ENCODE data around the gene SLC7A9. TPM values are rescaled to one million over a fixed set of nuclear protein-coding genes. Genes with fewer than 3 reads are reported as not detected.
"Not testable (repeated sequence)": the region's sequence is repeated elsewhere in the genome, so short reads cannot be mapped to it uniquely, and the experiment has no call there.

SLC7A9 gene
- total RNA-seq, 2 experiments from 2014 or later, result not detected

DNA sequence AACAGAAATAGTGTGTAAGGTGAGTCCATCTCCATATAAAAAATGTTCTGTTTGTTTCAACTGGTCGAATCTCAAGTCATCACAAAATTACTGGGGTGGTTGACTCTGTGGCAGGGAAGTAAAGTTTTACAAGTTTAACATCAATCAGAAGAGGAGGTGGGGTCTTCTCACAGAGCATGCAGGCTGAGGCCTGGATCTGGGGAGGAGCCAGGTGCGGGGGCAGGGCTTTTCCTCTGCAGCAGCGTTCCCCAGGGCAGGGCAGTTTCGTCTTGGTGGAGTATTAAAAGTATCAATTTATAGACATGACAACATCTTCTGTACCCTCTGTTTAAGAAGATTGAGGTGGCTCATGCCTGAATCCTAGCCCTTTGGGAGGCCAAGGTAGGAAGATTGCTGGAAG, 68.8 kb downstream of the SLC7A9 start:
- Mint-ChIP-seq H3K27me3 (ENCODE audit: low read depth) (no peaks in the 10 kb centered on the region), H3K36me3 (ENCODE audit: low read depth) (no peaks in the 10 kb centered on the region), H3K4me3 (no peak overlapping the region), H3K9me3 (no peaks in the 10 kb centered on the region), H3K4me1 (ENCODE audit: low read depth) (peaks cover 25% of the 10 kb centered on the region), H3K27ac (no peak overlapping the region)
- DNase-seq, result no peak
- CTCF ChIA-PET, result interaction anchor here (1.2 kb wide), 1 partner anchor 9 kb away, joined by 3 read pairs; no protein-coding TSS in a partner anchor
- intact Hi-C loops (cut with micrococcal nuclease), result no loop called here

GRCh38 chr19:32800191-32800590, 69.4 kb downstream of the SLC7A9 start:
- Mint-ChIP-seq H3K27ac (no peak overlapping the region), H3K27me3 (ENCODE audit: low read depth) (no peaks in the 10 kb centered on the region), H3K36me3 (ENCODE audit: low read depth) (no peaks in the 10 kb centered on the region), H3K9me3 (no peaks in the 10 kb centered on the region), H3K4me3 (no peak overlapping the region), H3K4me1 (ENCODE audit: low read depth) (peaks cover 30% of the 10 kb centered on the region)
- CTCF ChIA-PET, result interaction anchor here (1.2 kb wide), 1 partner anchor 9 kb away, joined by 3 read pairs; no protein-coding TSS in a partner anchor
- intact Hi-C loops (cut with micrococcal nuclease), result no loop called here
- no peak for DNase-seq

GRCh38 chr19:32798201-32798600, 71.4 kb downstream of the SLC7A9 start:
- DNase-seq, result no peak
- H3K27me3 Mint-ChIP-seq (ENCODE audit: low read depth), result no peaks in the 10 kb centered on the region
- H3K4me3 Mint-ChIP-seq, result no peak overlapping the region
- CTCF ChIA-PET, result no interaction called here
- no peaks in the 10 kb centered on the region for H3K36me3 Mint-ChIP-seq (ENCODE audit: low read depth)
- no peaks in the 10 kb centered on the region for H3K9me3 Mint-ChIP-seq
- intact Hi-C loops (cut with micrococcal nuclease), result loop anchor here (10.0 kb wide), 1 partner anchor 203 kb away; no protein-coding TSS in a partner anchor
- H3K27ac Mint-ChIP-seq, result no peak overlapping the region
- peaks cover 44% of the 10 kb centered on the region for H3K4me1 Mint-ChIP-seq (ENCODE audit: low read depth)

DNA sequence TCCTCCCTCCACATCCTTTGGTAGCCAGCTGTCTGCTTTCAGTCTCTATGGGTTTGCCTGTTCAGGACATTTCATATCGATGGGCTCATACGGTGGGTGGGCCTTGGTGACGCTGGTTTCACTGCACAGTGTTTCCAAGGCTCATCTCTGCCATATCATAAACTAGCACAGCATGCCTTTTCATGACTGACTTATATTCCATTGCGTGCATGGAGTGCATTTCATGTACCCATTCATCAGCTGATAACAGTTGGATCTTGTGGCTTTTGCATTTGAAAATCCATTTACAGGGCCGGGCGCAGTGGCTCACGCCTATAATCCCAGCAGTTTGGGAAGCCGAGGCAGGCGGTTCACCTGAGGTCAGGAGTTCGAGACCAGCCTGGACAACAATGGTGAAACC, 80.1 kb downstream of the SLC7A9 start:
- no peak overlapping the region for H3K27ac Mint-ChIP-seq
- H3K27me3 Mint-ChIP-seq (ENCODE audit: low read depth), result peaks cover 2% of the 10 kb centered on the region
- no peak for DNase-seq
- no peaks in the 10 kb centered on the region for H3K36me3 Mint-ChIP-seq (ENCODE audit: low read depth)
- peaks cover 22% of the 10 kb centered on the region for H3K4me1 Mint-ChIP-seq (ENCODE audit: low read depth)
- intact Hi-C loops (cut with micrococcal nuclease), result no loop called here
- H3K4me3 Mint-ChIP-seq, result no peak overlapping the region
- peaks cover 7% of the 10 kb centered on the region for H3K9me3 Mint-ChIP-seq
- CTCF ChIA-PET, result no interaction called here

GRCh38 chr19:32787895-32788294, 81.7 kb downstream of the SLC7A9 start:
- Mint-ChIP-seq H3K9me3 (peaks cover 10% of the 10 kb centered on the region), H3K4me1 (ENCODE audit: low read depth) (peaks cover 14% of the 10 kb centered on the region)
- CTCF ChIA-PET, result interaction anchor here (0.6 to 0.7 kb wide), 2 partner anchors 25 to 667 kb away, joined by 3 to 5 read pairs; no protein-coding TSS in a partner anchor
- intact Hi-C loops (cut with micrococcal nuclease); H3K36me3 Mint-ChIP-seq (ENCODE audit: low read depth); DNase-seq; H3K4me3 Mint-ChIP-seq; H3K27me3 Mint-ChIP-seq (ENCODE audit: low read depth); H3K27ac Mint-ChIP-seq: not testable (repeated sequence)

DNA sequence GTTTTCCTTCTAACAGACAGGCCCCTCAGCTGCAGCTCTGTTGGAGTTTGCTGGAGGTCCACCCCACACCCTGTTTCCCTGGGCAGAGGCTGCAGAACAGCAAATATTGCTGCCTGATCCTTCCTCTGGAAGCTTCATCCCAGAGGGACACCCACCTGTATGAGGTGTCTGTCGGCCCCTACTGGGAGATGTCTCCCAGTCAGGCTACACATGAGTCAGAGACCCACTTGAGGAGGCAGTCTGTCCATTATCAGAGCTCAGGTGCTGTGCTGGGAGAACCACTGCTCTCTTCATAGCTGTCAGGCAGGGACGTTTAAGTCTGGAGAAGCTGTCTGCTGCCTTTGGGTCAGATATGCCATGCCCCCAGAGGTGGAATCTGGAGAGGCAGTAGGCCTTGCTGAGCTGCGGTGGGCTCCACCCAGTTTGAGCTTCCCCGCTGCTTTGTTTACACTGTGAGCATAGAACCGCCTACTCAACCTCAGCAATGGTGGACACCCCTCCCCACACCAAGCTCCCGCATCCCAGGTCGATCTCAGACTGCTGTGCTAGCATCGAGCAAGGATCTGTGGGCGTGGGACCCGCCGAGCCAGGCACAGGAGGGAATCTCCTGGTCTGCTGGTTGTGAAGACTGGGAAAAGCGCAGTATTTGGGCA, 82.3 kb downstream of the SLC7A9 start:
- CTCF ChIA-PET, result interaction anchor here (0.6 to 0.7 kb wide), 4 partner anchors 10 to 668 kb away, joined by 3 to 5 read pairs (median 3); no protein-coding TSS in a partner anchor
- Mint-ChIP-seq H3K9me3 (peaks cover 13% of the 10 kb centered on the region), H3K4me1 (ENCODE audit: low read depth) (peaks cover 14% of the 10 kb centered on the region)
- H3K27me3 Mint-ChIP-seq (ENCODE audit: low read depth); DNase-seq; H3K36me3 Mint-ChIP-seq (ENCODE audit: low read depth); intact Hi-C loops (cut with micrococcal nuclease); H3K4me3 Mint-ChIP-seq; H3K27ac Mint-ChIP-seq: not testable (repeated sequence)

- H3K27ac Mint-ChIP-seq; H3K4me1 Mint-ChIP-seq (ENCODE audit: low read depth); DNase-seq; H3K4me3 Mint-ChIP-seq; intact Hi-C loops (cut with micrococcal nuclease); CTCF ChIA-PET; H3K27me3 Mint-ChIP-seq (ENCODE audit: low read depth); H3K36me3 Mint-ChIP-seq (ENCODE audit: low read depth): not testable (repeated sequence)
- peaks cover 24% of the 10 kb centered on the region for H3K9me3 Mint-ChIP-seq
Measured at GRCh38 chr19:32782089-32782488, 87.5 kb downstream of the SLC7A9 start.

- Mint-ChIP-seq H3K27me3 (ENCODE audit: low read depth) (peaks cover 2% of the 10 kb centered on the region), H3K9me3 (peaks cover 22% of the 10 kb centered on the region), H3K4me3 (no peak overlapping the region), H3K27ac (no peak overlapping the region), H3K36me3 (ENCODE audit: low read depth) (peaks cover 3% of the 10 kb centered on the region), H3K4me1 (ENCODE audit: low read depth) (peaks cover 3% of the 10 kb centered on the region)
- DNase-seq, result no peak
- intact Hi-C loops (cut with micrococcal nuclease), result no loop called here
- CTCF ChIA-PET, result no interaction called here
Measured at GRCh38 chr19:32781280-32781679, 88.3 kb downstream of the SLC7A9 start.

Other genes starting within 250 kb of the SLC7A9 start
- 10 to 100 TPM; 28.8 to 29.7 TPM for gene ANKRD27, start 194.6 kb downstream of the SLC7A9 start, total RNA-seq
- gene RGS9BP, start 193.9 kb downstream of the SLC7A9 start, total RNA-seq, result under 1 TPM; 0.10 to 0.12 TPM
- 10 to 100 TPM; 11.9 to 13.6 TPM for gene NUDT19, start 177.9 kb downstream of the SLC7A9 start, total RNA-seq
- under 1 TPM; 0.21 to 0.25 TPM for gene TDRD12, start 150.0 kb downstream of the SLC7A9 start, total RNA-seq
- gene CEP89, start 102.2 kb upstream of the SLC7A9 start, total RNA-seq, result 10 to 100 TPM; 14.6 to 15.5 TPM
- 10 to 100 TPM in 1 of 2 experiments, 1 to 10 TPM in 1; 9.6 to 10.5 TPM for gene FAAP24, start 102.5 kb upstream of the SLC7A9 start, total RNA-seq
- gene RHPN2, start 195.1 kb upstream of the SLC7A9 start, total RNA-seq, result 1 to 10 TPM; 3.1 to 3.4 TPM
- gene GPATCH1, start 211.4 kb upstream of the SLC7A9 start, total RNA-seq, result 1 to 10 TPM; 8.3 to 9.1 TPM

Data from activated naive CD4-positive, alpha-beta T cell treated with anti-CD3 and anti-CD28 coated beads for 36 hours (primary cell).